GM12878 (cell line): Measurements from ENCODE around the gene AIRE. TPM values are rescaled to one million over a fixed set of nuclear protein-coding genes. Genes with fewer than 3 reads are reported as not detected.

ENCODE experiments used
- ATAC-seq: fragments of 200-7000 bp; cut with Tn5 transposase; 3 replicates; pipeline ENCODE4 v1.9.1; 2020; ENCODE audit warnings: mild to moderate bottlenecking, moderate library complexity
- BruUV-seq: library from RNA; stranded (reverse); fragments of 400-500 nt; replicated peaks from 2 replicates; lab custom pipeline; 2021; lab: Mats Ljungman, UMichigan
- CTCF ChIA-PET: fragments of 300-600 bp; sonication (Branson Sonifier 250); formaldehyde crosslinking; extraction: SDS; loops from one replicate; lab custom pipeline; 2021; ENCODE audit warnings: inconsistent platforms; lab: Yijun Ruan, JAX
- POLR2A ChIA-PET: fragments of 350-600 bp; formaldehyde crosslinking; extraction: SDS; loops from one replicate; lab custom pipeline; 2021; ENCODE audit warnings: inconsistent platforms; lab: Charles Lee
- RAD21 ChIA-PET: fragments of 300-600 bp; sonication (Branson Sonifier 250); formaldehyde crosslinking; loops from one replicate; lab custom pipeline; 2023; ENCODE audit warnings: antibody characterized with exemption; ENCODE audit not compliant: unreplicated experiment; lab: Charles Lee
- SMC1A ChIA-PET: fragments of 300-600 bp; sonication (Branson Sonifier 250); formaldehyde crosslinking; loops from one replicate; lab custom pipeline; 2023; ENCODE audit not compliant: unreplicated experiment, uncharacterized antibody; lab: Charles Lee
- DNase-seq: peaks from one replicate; pipeline ENCODE4 v3.0.0-alpha.2; 2011; ENCODE audit warnings: low read depth, low spot score
- FAIRE-seq: peaks from 3 replicates; lab custom pipeline; 2011; peaks lifted over from hg19 to GRCh38; lab: Jason Lieb, UNC
- H2AFZ ChIP-seq: 2 replicates; pipeline ENCODE4 v1.6.0; 2011; ENCODE audit warnings: low read depth, low read length, control low read depth; ENCODE audit not compliant: control insufficient read depth
- H3K27ac ChIP-seq: 2 replicates; pipeline ENCODE4 v1.5.1; 2011; ENCODE audit warnings: control low read depth; ENCODE audit not compliant: control insufficient read depth, insufficient read depth
- H3K27me3 ChIP-seq, 2 experiments: replicated peaks in 1 of 2; 2 replicates each; pipeline versions ENCODE4 v1.6.0 to v1.6.1; 2011; ENCODE audit warnings: low read length in 1 of 2; ENCODE audit not compliant: control insufficient read depth in 2 of 2, insufficient read depth in 2 of 2
- H3K36me3 ChIP-seq, 2 experiments: 2 replicates each; pipeline ENCODE4 v1.5.1; 2011; ENCODE audit warnings: low read length in 1 of 2; ENCODE audit not compliant: control insufficient read depth in 2 of 2, insufficient read depth in 2 of 2
- H3K4me1 ChIP-seq: 2 replicates; pipeline ENCODE4 v1.6.1; 2011; ENCODE audit warnings: mild to moderate bottlenecking, low read length, moderate library complexity, mixed read lengths; ENCODE audit not compliant: control insufficient read depth, insufficient read depth
- H3K4me2 ChIP-seq: 2 replicates; pipeline ENCODE4 v1.6.0; 2011; ENCODE audit warnings: control low read depth; ENCODE audit not compliant: control insufficient read depth, insufficient read depth
- H3K4me3 ChIP-seq: fragments of 200-600 bp; sonication (generic); 2 replicates; pipeline ENCODE4 v1.5.1; 2016
- H3K79me2 ChIP-seq: 2 replicates; pipeline ENCODE4 v1.6.0; 2011; ENCODE audit warnings: low read length; ENCODE audit not compliant: control insufficient read depth, insufficient read depth
- H3K9ac ChIP-seq: 2 replicates; pipeline ENCODE4 v1.8.0; 2011; ENCODE audit warnings: low read length, control low read depth, mixed read lengths; ENCODE audit not compliant: control insufficient read depth, insufficient read depth
- H3K9me3 ChIP-seq: replicated peaks from 3 replicates; pipeline ENCODE4 v1.5.1; 2011; ENCODE audit warnings: mild to moderate bottlenecking, low read length; ENCODE audit not compliant: control insufficient read depth, insufficient read depth
- H4K20me1 ChIP-seq: 2 replicates; pipeline ENCODE4 v1.6.0; 2011; ENCODE audit not compliant: control insufficient read depth, insufficient read depth
- NR2C2 ChIP-seq: IDR thresholded peaks from 2 replicates; pipeline ENCODE4 v1.6.1; 2011; ENCODE audit warnings: borderline replicate concordance, low read depth; ENCODE audit not compliant: control insufficient read depth, insufficient read length
- PAX5 ChIP-seq: IDR thresholded peaks from 2 replicates; pipeline ENCODE4 v1.6.1; 2011; ENCODE audit warnings: low read depth, low read length, borderline replicate concordance
- POLR2A ChIP-seq: IDR thresholded peaks from 2 replicates; pipeline ENCODE4 v1.6.1; 2011; ENCODE audit warnings: low read depth, mild to moderate bottlenecking, low read length
- POLR2AphosphoS5 ChIP-seq: IDR thresholded peaks from 2 replicates; pipeline ENCODE4 v1.6.1; 2011; ENCODE audit warnings: mild to moderate bottlenecking, low read length, inconsistent platforms
- WGBS: methylation state at CpG from one replicate; pipeline ENCODE4 v1.1.6; 2016; ENCODE audit warnings: low lambda C conversion rate; ENCODE audit not compliant: insufficient replicate concordance, insufficient coverage; ENCODE audit errors: missing lambda C conversion rate; 5-methylcytosine and 5-hydroxymethylcytosine counted together
- in situ Hi-C: fragments of 300-500 bp; cut with MboI; formaldehyde crosslinking; loops from 9 replicates; pipeline ENCODE4 v1.14.3; 2018; ENCODE audit warnings: mixed read lengths
- intact Hi-C: fragments of 100-400 bp; cut with micrococcal nuclease; formaldehyde crosslinking; loops from one replicate; pipeline ENCODE4 v1.14.2; 2022; ENCODE audit not compliant: unreplicated experiment
- polyA plus RNA-seq, 11 experiments: library from polyadenylated mRNA; depleted of rRNA in 4 of 11; unstranded in 6 of 11; stranded (reverse) in 5 of 11; fragments of >200 nt; fragmentation: Nextera tagmentation in 4 of 11; fragmentation: Illumina TruSeq in 1 of 11; extraction: Ambion mirVana in 4 of 11; extraction: Trizol in 1 of 11; gene quantifications; 1 replicate in 1 of 11; 2 replicates in 10 of 11; pipeline versions ENCODE4 v1.2.1 to v1.2.3, GENCODE V29; 2011 to 2016; ENCODE audit warnings: inconsistent platforms in 2 of 11, missing spikeins in 2 of 11, low read depth in 1 of 11
- total RNA-seq, 4 experiments: library from RNA; depleted of rRNA in 3 of 4; stranded (reverse); fragments of >200 nt in 3 of 4; fragmentation: Illumina TruSeq in 1 of 4; extraction: Trizol in 1 of 4; gene quantifications; 2 replicates each; pipeline versions ENCODE4 v1.2.1 to v1.2.3, GENCODE V29; 2013 to 2021
- TF ChIP-seq, protein P1 (sequence below): fragments of 450-650 bp; IDR thresholded peaks from 2 replicates; pipeline ENCODE4 v1.6.1; 2017; ENCODE audit warnings: antibody characterized with exemption, mild to moderate bottlenecking, moderate library complexity

AIRE gene
- total and polyA plus RNA-seq, 10 of the 15 experiments (the other 5 are each of a cell fraction or from before 2014, with no cell fraction given), result 0.05 to 0.10 TPM; not detected in 8

DNA sequence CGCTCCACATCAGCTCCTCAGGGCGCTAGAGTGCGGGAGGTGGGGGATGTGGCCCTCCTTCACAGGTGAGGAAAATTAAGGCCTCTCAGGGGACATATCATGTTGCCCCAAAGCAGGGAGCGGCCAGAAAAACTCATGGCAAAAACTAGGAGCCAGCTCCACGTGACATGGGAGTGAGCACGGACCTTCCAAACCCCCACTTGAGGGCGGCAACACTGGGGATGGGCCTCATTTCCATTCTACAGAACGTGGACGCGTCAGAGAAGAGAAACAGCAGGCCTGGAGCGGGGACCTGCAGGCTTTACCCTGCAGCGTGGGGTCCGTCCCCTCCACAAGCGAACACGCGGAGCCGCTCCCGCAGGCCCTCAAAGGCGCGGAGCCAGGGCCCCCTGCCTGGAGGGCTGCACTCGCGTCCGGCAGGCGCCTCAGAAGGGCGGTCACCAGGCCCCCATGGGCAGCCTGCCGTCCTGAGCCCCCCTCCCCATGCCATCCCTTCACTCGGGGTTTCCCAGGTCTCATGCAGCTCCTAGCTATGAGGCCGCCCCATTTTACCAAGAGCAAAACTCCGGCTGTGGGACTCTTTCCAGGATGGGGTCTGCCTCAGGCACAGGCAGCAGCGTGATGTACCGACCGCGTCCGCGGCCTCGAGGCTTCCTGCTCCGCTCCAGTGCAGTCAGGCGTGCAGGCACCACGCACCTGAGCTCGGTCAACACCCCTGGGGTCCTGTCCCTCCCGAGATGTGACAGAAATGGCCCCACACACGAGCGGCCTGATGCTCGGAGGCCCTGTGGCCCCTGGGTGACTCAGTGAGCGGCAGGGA, 48.0 kb downstream of the AIRE start:
- Histone ChIP-seq H2AFZ (no peak overlapping the region), H3K4me1 (peaks cover 5% of the 10 kb centered on the region; the same call in 1 of the 2 replicates), H3K27ac (no peak overlapping the region), H4K20me1 (no peaks in the 10 kb centered on the region), H3K4me2 (no peak overlapping the region), H3K27me3 (no peaks in the 10 kb centered on the region), H3K79me2 (no peaks in the 10 kb centered on the region), H3K4me3 (no peak overlapping the region), H3K36me3 (no peaks in the 10 kb centered on the region), H3K9me3 (no peaks in the 10 kb centered on the region), H3K9ac (no peak overlapping the region)
- ChIA-PET SMC1A (no interaction called here), RAD21 (no interaction called here), CTCF (interaction anchor here (0.9 to 1.1 kb wide), 2 partner anchors 29 to 36 kb away, joined by 3 to 4 read pairs; no protein-coding TSS in a partner anchor), POLR2A (no interaction called here)
- 82% methylated on average over 45 of the region's 45 CpGs for WGBS
- FAIRE-seq (no peak), DNase-seq (no peak), ATAC-seq (no peak)
- intact Hi-C loops (no loop called here), in situ Hi-C loops (no loop called here)
- no TSS peak for BruUV-seq
- TF ChIP-seq POLR2A (peak; percentile 47), NR2C2 (no peak), PAX5 (peak; percentile 12; the same call in 1 of the 2 replicates), POLR2AphosphoS5 (0 out of 2 replicates have a peak, but pooled peaks have one; percentile 31)
- TF ChIP-seq, protein P1, sequence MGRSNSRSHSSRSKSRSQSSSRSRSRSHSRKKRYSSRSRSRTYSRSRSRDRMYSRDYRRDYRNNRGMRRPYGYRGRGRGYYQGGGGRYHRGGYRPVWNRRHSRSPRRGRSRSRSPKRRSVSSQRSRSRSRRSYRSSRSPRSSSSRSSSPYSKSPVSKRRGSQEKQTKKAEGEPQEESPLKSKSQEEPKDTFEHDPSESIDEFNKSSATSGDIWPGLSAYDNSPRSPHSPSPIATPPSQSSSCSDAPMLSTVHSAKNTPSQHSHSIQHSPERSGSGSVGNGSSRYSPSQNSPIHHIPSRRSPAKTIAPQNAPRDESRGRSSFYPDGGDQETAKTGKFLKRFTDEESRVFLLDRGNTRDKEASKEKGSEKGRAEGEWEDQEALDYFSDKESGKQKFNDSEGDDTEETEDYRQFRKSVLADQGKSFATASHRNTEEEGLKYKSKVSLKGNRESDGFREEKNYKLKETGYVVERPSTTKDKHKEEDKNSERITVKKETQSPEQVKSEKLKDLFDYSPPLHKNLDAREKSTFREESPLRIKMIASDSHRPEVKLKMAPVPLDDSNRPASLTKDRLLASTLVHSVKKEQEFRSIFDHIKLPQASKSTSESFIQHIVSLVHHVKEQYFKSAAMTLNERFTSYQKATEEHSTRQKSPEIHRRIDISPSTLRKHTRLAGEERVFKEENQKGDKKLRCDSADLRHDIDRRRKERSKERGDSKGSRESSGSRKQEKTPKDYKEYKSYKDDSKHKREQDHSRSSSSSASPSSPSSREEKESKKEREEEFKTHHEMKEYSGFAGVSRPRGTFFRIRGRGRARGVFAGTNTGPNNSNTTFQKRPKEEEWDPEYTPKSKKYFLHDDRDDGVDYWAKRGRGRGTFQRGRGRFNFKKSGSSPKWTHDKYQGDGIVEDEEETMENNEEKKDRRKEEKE, result no peak
